Gastroesophageal sphincter (tissue), 4 donors: ENCODE results near the gene SORCS1. TPM values are rescaled to one million over a fixed set of nuclear protein-coding genes. Genes with fewer than 3 reads are reported as not detected.

Experiments used
- ATAC-seq: fragments of 150-250 bp; one replicate; pipeline ENCODE4 v1.9.1; 2016; ENCODE audit warnings: mild to moderate bottlenecking, moderate library complexity
- H3K27ac ChIP-seq, 4 donors: fragments of 200-600 bp; sonication (generic) in 3 of 4; 1 replicate in 3 of 4; 2 replicates in 1 of 4; pipeline ENCODE4 v1.5.1; 2016 to 2019
- H3K27me3 ChIP-seq: fragments of 200-600 bp; sonication (generic); one replicate; pipeline ENCODE4 v1.5.1; 2019
- H3K36me3 ChIP-seq, 2 donors: fragments of 200-600 bp; sonication (generic); one replicate each; pipeline ENCODE4 v1.5.1; 2019; ENCODE audit warnings: control low read depth in 1 of 2
- H3K4me1 ChIP-seq, 3 donors: fragments of 200-600 bp; sonication (generic); 1 replicate in 2 of 3; 2 replicates in 1 of 3; pipeline ENCODE4 v1.5.1; 2016 to 2019; ENCODE audit warnings: control low read depth in 2 of 3
- H3K4me3 ChIP-seq, 2 donors: fragments of 200-600 bp; sonication (generic); one replicate each; pipeline ENCODE4 v1.5.1; 2019; ENCODE audit warnings: mild to moderate bottlenecking in 1 of 2, moderate library complexity in 1 of 2
- H3K9me3 ChIP-seq, 3 donors: fragments of 200-600 bp; sonication (generic); one replicate each; pipeline ENCODE4 v1.5.1; 2017 to 2019; ENCODE audit warnings: control low read depth in 2 of 3
- CTCF ChIP-seq, 4 experiments: fragments of 200-600 bp in 2 of 4; fragments of 450-650 bp in 2 of 4; sonication (generic) in 1 of 4; IDR thresholded peaks; one replicate each; pipeline ENCODE4 v1.5.1; 2017 to 2019; ENCODE audit warnings: antibody characterized with exemption in 4 of 4, mild to moderate bottlenecking in 2 of 4, moderate library complexity in 2 of 4
- EP300 ChIP-seq: sonication (generic); formaldehyde crosslinking; IDR thresholded peaks from one replicate; pipeline ENCODE4 v1.6.1; 2017; ENCODE audit warnings: antibody characterized with exemption, mild to moderate bottlenecking
- POLR2A ChIP-seq, 2 donors: fragments of 450-650 bp; IDR thresholded peaks; one replicate each; pipeline ENCODE4 v1.6.1; 2017; ENCODE audit warnings: antibody characterized with exemption in 2 of 2, mild to moderate bottlenecking in 2 of 2, moderate library complexity in 1 of 2
- POLR2AphosphoS5 ChIP-seq: sonication (generic); formaldehyde crosslinking; IDR thresholded peaks from one replicate; pipeline ENCODE4 v1.6.1; 2017; ENCODE audit warnings: antibody characterized with exemption
- WGBS, 2 donors: methylation state at CpG; one replicate each; pipeline ENCODE4 v1.1.5; 2018; ENCODE audit warnings: low coverage in 1 of 2; 5-methylcytosine and 5-hydroxymethylcytosine counted together
- total RNA-seq, 4 donors: library from RNA; depleted of rRNA; stranded (reverse); fragments of >200 nt; gene quantifications; one replicate each; pipeline ENCODE4 v1.1.0, GENCODE V29; 2016

SORCS1 gene
- total RNA-seq, 4 donors from 2014 or later = 8.5 to 18.6 (median 10.0) TPM

GRCh38 chr10:107085665-107086525 is 78.6 kb downstream of the SORCS1 start:
- no peak for TF ChIP-seq POLR2AphosphoS5
- peaks cover 0 to 3% (median 0%) of the 10 kb centered on the region in 3 donors for H3K4me1 ChIP-seq
- H3K4me3 ChIP-seq = no peak overlapping the region
- peaks cover 16% of the 10 kb centered on the region for H3K27me3 ChIP-seq
- no peaks in the 10 kb centered on the region for H3K36me3 ChIP-seq
- H3K9me3 ChIP-seq = no peaks in the 10 kb centered on the region
- no peak overlapping the region for H3K27ac ChIP-seq
- ATAC-seq = no peak
- WGBS, 2 donors = 81 to 86% methylated on average over 5 to 6 of the region's 6 CpGs

GRCh38 chr10:107083388-107084009 is 81.0 kb downstream of the SORCS1 start:
- Histone ChIP-seq H3K27me3 (peaks cover 9% of the 10 kb centered on the region), H3K4me3 (no peak overlapping the region), H3K9me3 (no peaks in the 10 kb centered on the region), H3K4me1 (peaks cover 0 to 8% (median 0%) of the 10 kb centered on the region in 3 donors), H3K36me3 (no peaks in the 10 kb centered on the region), H3K27ac (no peak overlapping the region)
- ATAC-seq = no peak
- TF ChIP-seq CTCF (IDR thresholded peaks at IDR 0.05) = no peak
- TF ChIP-seq POLR2AphosphoS5 = no peak
- 70 to 90% methylated on average over 3 of the region's 3 CpGs for WGBS, 2 donors

- no peaks in the 10 kb centered on the region for H3K9me3 ChIP-seq
- 86 to 93% methylated on average over 1 of the region's 1 CpG for WGBS, 2 donors
- ATAC-seq = no peak
- no peak overlapping the region for H3K4me3 ChIP-seq
- peaks cover 0 to 8% (median 0%) of the 10 kb centered on the region in 3 donors for H3K4me1 ChIP-seq
- no peaks in the 10 kb centered on the region for H3K27me3 ChIP-seq
- no peaks in the 10 kb centered on the region for H3K36me3 ChIP-seq
- no peak overlapping the region for H3K27ac ChIP-seq
- no peak for TF ChIP-seq EP300
- TF ChIP-seq POLR2A (IDR thresholded peaks at IDR 0.05) = no peak
- TF ChIP-seq CTCF (IDR thresholded peaks at IDR 0.05) = no peak
- no peak for TF ChIP-seq POLR2AphosphoS5
These were observed 82.9 kb downstream of the SORCS1 start for GRCh38 chr10:107081644-107082043.

GRCh38 chr10:107075117-107075516 is 89.4 kb downstream of the SORCS1 start:
- Histone ChIP-seq H3K4me3 (no peak overlapping the region), H3K9me3 (no peaks in the 10 kb centered on the region), H3K27me3 (no peaks in the 10 kb centered on the region), H3K4me1 (peaks cover 0 to 8% (median 0%) of the 10 kb centered on the region in 3 donors), H3K36me3 (no peaks in the 10 kb centered on the region), H3K27ac (no peak overlapping the region)
- no peak for ATAC-seq
- 51 to 60% methylated on average over 2 of the region's 2 CpGs for WGBS, 2 donors
- no peak for TF ChIP-seq EP300
- TF ChIP-seq POLR2A (IDR thresholded peaks at IDR 0.05) = no peak
- TF ChIP-seq CTCF (IDR thresholded peaks at IDR 0.05) = no peak
- TF ChIP-seq POLR2AphosphoS5 = no peak

DNA sequence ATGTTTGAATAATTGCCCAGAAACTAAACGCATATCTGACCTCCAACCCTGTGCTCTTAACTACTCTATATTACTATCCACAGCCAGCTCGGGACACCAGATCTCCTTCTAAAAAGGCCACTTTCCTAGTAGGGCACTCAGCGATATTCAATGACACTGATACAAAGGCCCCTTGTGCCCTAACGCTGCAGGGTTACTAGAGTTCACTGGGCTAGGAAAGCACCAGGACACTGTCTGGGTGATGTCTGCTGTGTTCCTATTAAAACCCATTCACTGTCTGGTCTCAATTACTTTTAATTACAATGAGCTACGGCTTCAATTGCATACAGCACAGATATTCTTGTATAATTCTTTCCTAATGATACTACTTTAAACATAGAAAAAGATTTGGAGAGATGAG is 91.7 kb downstream of the SORCS1 start:
- H3K4me3 ChIP-seq = no peak overlapping the region
- H3K27ac ChIP-seq = no peak overlapping the region
- no peaks in the 10 kb centered on the region for H3K4me1 ChIP-seq
- no peak for ATAC-seq
- no peaks in the 10 kb centered on the region for H3K9me3 ChIP-seq
- no peaks in the 10 kb centered on the region for H3K27me3 ChIP-seq
- 67 to 76% methylated on average over 4 to 5 of the region's 5 CpGs for WGBS, 2 donors
- no peaks in the 10 kb centered on the region for H3K36me3 ChIP-seq
- TF ChIP-seq POLR2AphosphoS5 = no peak
- TF ChIP-seq POLR2A (IDR thresholded peaks at IDR 0.05) = no peak
- no peak for TF ChIP-seq EP300
- no peak for TF ChIP-seq CTCF (IDR thresholded peaks at IDR 0.05)
